Stimulated activated naive CD8-positive, alpha-beta T cell treated with anti-CD3 and anti-CD28 coated beads, Interleukin-15, Interleukin-2, amounts not matched to agents 100 ng/mL and 50 ng/mL, for 24 hours (primary cell): ENCODE results near the gene IQGAP3.

Experiments used
- H3K27ac Mint-ChIP-seq: one replicate; pipeline ENCODE4 v1.8.0; 2021; ENCODE audit warnings: mild to moderate bottlenecking, mixed read lengths
- H3K27me3 Mint-ChIP-seq: one replicate; pipeline ENCODE4 v1.8.0; 2021; ENCODE audit warnings: mixed read lengths
- H3K36me3 Mint-ChIP-seq: one replicate; pipeline ENCODE4 v1.8.0; 2021; ENCODE audit warnings: low read depth, mixed read lengths
- H3K4me1 Mint-ChIP-seq: one replicate; pipeline ENCODE4 v1.8.0; 2021; ENCODE audit warnings: low read depth, mixed read lengths
- H3K4me3 Mint-ChIP-seq: one replicate; pipeline ENCODE4 v1.8.0; 2021; ENCODE audit warnings: mild to moderate bottlenecking, mixed read lengths
- H3K9me3 Mint-ChIP-seq: one replicate; pipeline ENCODE4 v1.8.0; 2021; ENCODE audit warnings: mixed read lengths

IQGAP3 gene

GRCh38 chr1:156499842-156500542 is 72.4 kb downstream of the IQGAP3 start:
- Mint-ChIP-seq H3K36me3 (peaks cover 8% of the 10 kb centered on the region), H3K9me3 (no peaks in the 10 kb centered on the region), H3K27me3 (no peaks in the 10 kb centered on the region), H3K4me3 (peak overlapping the region; percentile 88), H3K27ac (peak overlapping the region; percentile 83), H3K4me1 (peaks cover 80% of the 10 kb centered on the region)

- peak overlapping the region; percentile 88 for H3K4me3 Mint-ChIP-seq
- no peaks in the 10 kb centered on the region for H3K9me3 Mint-ChIP-seq
- peak overlapping the region; percentile 52 for H3K27ac Mint-ChIP-seq
- H3K4me1 Mint-ChIP-seq, result peaks cover 80% of the 10 kb centered on the region
- H3K27me3 Mint-ChIP-seq, result no peaks in the 10 kb centered on the region
- H3K36me3 Mint-ChIP-seq, result peaks cover 10% of the 10 kb centered on the region
Observed at GRCh38 chr1:156499194-156499841, 73.0 kb downstream of the IQGAP3 start.

- H3K27me3 Mint-ChIP-seq, result no peaks in the 10 kb centered on the region
- peak overlapping the region; percentile 88 for H3K4me3 Mint-ChIP-seq
- H3K9me3 Mint-ChIP-seq, result no peaks in the 10 kb centered on the region
- peak overlapping the region; percentile 52 for H3K27ac Mint-ChIP-seq
- peaks cover 80% of the 10 kb centered on the region for H3K4me1 Mint-ChIP-seq
- peaks cover 10% of the 10 kb centered on the region for H3K36me3 Mint-ChIP-seq
Observed at GRCh38 chr1:156498432-156499193, 73.8 kb downstream of the IQGAP3 start.

- H3K27ac Mint-ChIP-seq, result peak overlapping the region; percentile 28
Observed at GRCh38 chr1:156497743-156498431, 74.5 kb downstream of the IQGAP3 start.

GRCh38 chr1:156497078-156497742 is 75.2 kb downstream of the IQGAP3 start:
- no peaks in the 10 kb centered on the region for H3K9me3 Mint-ChIP-seq
- peaks cover 80% of the 10 kb centered on the region for H3K4me1 Mint-ChIP-seq
- peak overlapping the region; percentile 88 for H3K4me3 Mint-ChIP-seq
- H3K27me3 Mint-ChIP-seq, result no peaks in the 10 kb centered on the region
- peaks cover 10% of the 10 kb centered on the region for H3K36me3 Mint-ChIP-seq
- H3K27ac Mint-ChIP-seq, result peak overlapping the region; percentile 67

More at GRCh38 chr1:156497743-156498431, 74.5 kb downstream of the IQGAP3 start:
- Mint-ChIP-seq H3K27me3 (no peaks in the 10 kb centered on the region), H3K9me3 (no peaks in the 10 kb centered on the region), H3K36me3 (peaks cover 10% of the 10 kb centered on the region), H3K4me1 (peaks cover 80% of the 10 kb centered on the region), H3K4me3 (peak overlapping the region; percentile 88)

GRCh38 chr1:156496211-156496761 is 76.1 kb downstream of the IQGAP3 start:
- H3K36me3 Mint-ChIP-seq, result peaks cover 15% of the 10 kb centered on the region
- peaks cover 80% of the 10 kb centered on the region for H3K4me1 Mint-ChIP-seq
- peak overlapping the region; percentile 42 for H3K4me3 Mint-ChIP-seq

GRCh38 chr1:156495401-156496140 is 76.8 kb downstream of the IQGAP3 start:
- Mint-ChIP-seq H3K4me1 (peaks cover 87% of the 10 kb centered on the region), H3K27me3 (no peaks in the 10 kb centered on the region), H3K27ac (peak overlapping the region; percentile 66), H3K9me3 (no peaks in the 10 kb centered on the region), H3K36me3 (peaks cover 15% of the 10 kb centered on the region), H3K4me3 (peak overlapping the region; percentile 42)

More at GRCh38 chr1:156496211-156496761, 76.1 kb downstream of the IQGAP3 start:
- Mint-ChIP-seq H3K27ac (peak overlapping the region; percentile 64), H3K27me3 (no peaks in the 10 kb centered on the region), H3K9me3 (no peaks in the 10 kb centered on the region)

- Mint-ChIP-seq H3K27me3 (no peaks in the 10 kb centered on the region), H3K4me3 (no peak overlapping the region), H3K27ac (peak overlapping the region; percentile 65), H3K36me3 (peaks cover 15% of the 10 kb centered on the region), H3K9me3 (no peaks in the 10 kb centered on the region), H3K4me1 (peaks cover 98% of the 10 kb centered on the region)
Observed at GRCh38 chr1:156494309-156494895, 78.0 kb downstream of the IQGAP3 start.

GRCh38 chr1:156493742-156494141 is 78.6 kb downstream of the IQGAP3 start:
- H3K27ac Mint-ChIP-seq, result peak overlapping the region; percentile 65
- peaks cover 100% of the 10 kb centered on the region for H3K4me1 Mint-ChIP-seq
- H3K4me3 Mint-ChIP-seq, result no peak overlapping the region
- H3K36me3 Mint-ChIP-seq, result peaks cover 15% of the 10 kb centered on the region
- no peaks in the 10 kb centered on the region for H3K27me3 Mint-ChIP-seq
- H3K9me3 Mint-ChIP-seq, result no peaks in the 10 kb centered on the region

GRCh38 chr1:156493154-156493631 is 79.2 kb downstream of the IQGAP3 start:
- Mint-ChIP-seq H3K9me3 (no peaks in the 10 kb centered on the region), H3K36me3 (peaks cover 15% of the 10 kb centered on the region), H3K27me3 (no peaks in the 10 kb centered on the region), H3K4me1 (peaks cover 100% of the 10 kb centered on the region), H3K27ac (peak overlapping the region; percentile 82), H3K4me3 (peak overlapping the region; percentile 72)

GRCh38 chr1:156492591-156493080 is 79.7 kb downstream of the IQGAP3 start:
- peaks cover 15% of the 10 kb centered on the region for H3K36me3 Mint-ChIP-seq
- H3K4me3 Mint-ChIP-seq, result peak overlapping the region; percentile 72
- peak overlapping the region; percentile 82 for H3K27ac Mint-ChIP-seq
- peaks cover 100% of the 10 kb centered on the region for H3K4me1 Mint-ChIP-seq
- no peaks in the 10 kb centered on the region for H3K27me3 Mint-ChIP-seq
- no peaks in the 10 kb centered on the region for H3K9me3 Mint-ChIP-seq

- peak overlapping the region; percentile 72 for H3K4me3 Mint-ChIP-seq
- no peaks in the 10 kb centered on the region for H3K27me3 Mint-ChIP-seq
- H3K4me1 Mint-ChIP-seq, result peaks cover 100% of the 10 kb centered on the region
- H3K27ac Mint-ChIP-seq, result peak overlapping the region; percentile 82
- H3K9me3 Mint-ChIP-seq, result no peaks in the 10 kb centered on the region
- peaks cover 15% of the 10 kb centered on the region for H3K36me3 Mint-ChIP-seq
Observed at GRCh38 chr1:156492013-156492590, 80.3 kb downstream of the IQGAP3 start.
